ENCODE measurements around the gene NRG3.

The NRG3 gene

GRCh38 chr10:82874671-82875070, 999.7 kb downstream of the NRG3 start:
- no peak for DNase-seq

- DNase-seq = no peak
Measured at GRCh38 chr10:82880776-82881290, 1005.8 kb downstream of the NRG3 start.

GRCh38 chr10:82882722-82883121, 1007.7 kb downstream of the NRG3 start:
- no peak for DNase-seq

- DNase-seq = peak; percentile 30
Measured at GRCh38 chr10:82883603-82884002, 1008.6 kb downstream of the NRG3 start.

GRCh38 chr10:82887488-82887887, 1012.5 kb downstream of the NRG3 start:
- DNase-seq = no peak

GRCh38 chr10:82888809-82889455, 1013.9 kb downstream of the NRG3 start:
- DNase-seq = no peak

GRCh38 chr10:82889728-82890127, 1014.7 kb downstream of the NRG3 start:
- no peak for DNase-seq

- DNase-seq = no peak
Measured at GRCh38 chr10:82890573-82890972, 1015.6 kb downstream of the NRG3 start.

GRCh38 chr10:82908096-82908495, 1033.1 kb downstream of the NRG3 start:
- no peak for DNase-seq

- no peak for DNase-seq
Measured at GRCh38 chr10:82908751-82909150, 1033.8 kb downstream of the NRG3 start.

GRCh38 chr10:82910301-82910700, 1035.3 kb downstream of the NRG3 start:
- no peak for DNase-seq

- DNase-seq = no peak
Measured at GRCh38 chr10:82914655-82915136, 1039.7 kb downstream of the NRG3 start.

- DNase-seq = no peak
Measured at GRCh38 chr10:82916941-82917340, 1041.9 kb downstream of the NRG3 start.

GRCh38 chr10:82918022-82918421, 1043.0 kb downstream of the NRG3 start:
- no peak for DNase-seq

- DNase-seq = no peak
Measured at GRCh38 chr10:82922046-82922445, 1047.1 kb downstream of the NRG3 start.

- DNase-seq = no peak
Measured at GRCh38 chr10:82922755-82923154, 1047.8 kb downstream of the NRG3 start.

- DNase-seq = no peak
Measured at GRCh38 chr10:82924711-82925110, 1049.7 kb downstream of the NRG3 start.

- peak; percentile 13 for DNase-seq
Measured at GRCh38 chr10:82925547-82925946, 1050.6 kb downstream of the NRG3 start.

- no peak for DNase-seq
Measured at GRCh38 chr10:82932451-82932850, 1057.5 kb downstream of the NRG3 start.

GRCh38 chr10:82934429-82934828, 1059.4 kb downstream of the NRG3 start:
- no peak for DNase-seq

GRCh38 chr10:82934947-82935346, 1060.0 kb downstream of the NRG3 start:
- no peak for DNase-seq

- no peak for DNase-seq
Measured at GRCh38 chr10:82938331-82938730, 1063.3 kb downstream of the NRG3 start.

- DNase-seq = no peak
Measured at GRCh38 chr10:82942286-82943099, 1067.5 kb downstream of the NRG3 start.

- DNase-seq = no peak
Measured at GRCh38 chr10:82943142-82943541, 1068.1 kb downstream of the NRG3 start.

Data from kidney glomerular epithelial cell (primary cell).